ENCODE measurements around the gene SYCP2L. TPM values are rescaled to one million over a fixed set of nuclear protein-coding genes. Genes with fewer than 3 reads are reported as not detected.

Gene SYCP2L
- total and polyA plus RNA-seq, 2 of the 4 experiments (the other 2 are of a cell fraction): 0.05 TPM; not detected in 1

- in situ Hi-C loops (cut with MboI; ENCODE audit: low sequenced_read_pairs): no loop called here
- TF ChIP-seq, protein P1, sequence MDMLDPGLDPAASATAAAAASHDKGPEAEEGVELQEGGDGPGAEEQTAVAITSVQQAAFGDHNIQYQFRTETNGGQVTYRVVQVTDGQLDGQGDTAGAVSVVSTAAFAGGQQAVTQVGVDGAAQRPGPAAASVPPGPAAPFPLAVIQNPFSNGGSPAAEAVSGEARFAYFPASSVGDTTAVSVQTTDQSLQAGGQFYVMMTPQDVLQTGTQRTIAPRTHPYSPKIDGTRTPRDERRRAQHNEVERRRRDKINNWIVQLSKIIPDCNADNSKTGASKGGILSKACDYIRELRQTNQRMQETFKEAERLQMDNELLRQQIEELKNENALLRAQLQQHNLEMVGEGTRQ (IDR thresholded peaks at IDR 0.05; ENCODE audit: low read depth, low read length): no peak
- no peak for TF ChIP-seq POLR2A (IDR thresholded peaks at IDR 0.05; ENCODE audit: low read depth, low read length)
- no peak for TF ChIP-seq MAFK (IDR thresholded peaks at IDR 0.05; ENCODE audit: low read depth, low read length)
- no peak for TF ChIP-seq SMC3 (IDR thresholded peaks at IDR 0.05; ENCODE audit: low read depth, low read length)
- TF ChIP-seq NFE2L2 (IDR thresholded peaks at IDR 0.05; ENCODE audit: low read depth, low read length): no peak
- TF ChIP-seq CEBPB (IDR thresholded peaks at IDR 0.05; ENCODE audit: low read depth, low read length): no peak
- no peak for TF ChIP-seq ELK1 (IDR thresholded peaks at IDR 0.05; ENCODE audit: borderline replicate concordance, low read depth, low read length)
- TF ChIP-seq RFX5 (IDR thresholded peaks at IDR 0.05; ENCODE audit: low read depth, low read length): no peak
- no peak for TF ChIP-seq CTCF (conservative IDR thresholded peaks at IDR 0.05; ENCODE audit: low read depth, low read length)
- no peak for TF ChIP-seq RCOR1 (IDR thresholded peaks at IDR 0.05; ENCODE audit: insufficient replicate concordance, low read length)
- no peak for TF ChIP-seq FOS (IDR thresholded peaks at IDR 0.05; ENCODE audit: low read depth, low read length)
- no peak for TF ChIP-seq MAZ (IDR thresholded peaks at IDR 0.05; ENCODE audit: borderline replicate concordance, low read depth, low read length)
- Histone ChIP-seq H4K20me1 (ENCODE audit: insufficient read depth, low read length) (no peaks in the 10 kb centered on the region), H3K27ac (ENCODE audit: insufficient read depth, low read length) (no peak overlapping the region), H3K9me3 (ENCODE audit: control insufficient read depth, insufficient read depth, low read length) (no peaks in the 10 kb centered on the region), H4K5ac (ENCODE audit: low read depth, low read length) (no peak overlapping the region), H3K14ac (replicated peaks; ENCODE audit: low read depth, low read length) (no peak overlapping the region), H2AFZ (replicated peaks; ENCODE audit: low read length, poor library complexity) (no peak overlapping the region), H3K4me2 (ENCODE audit: low read depth, low read length) (no peak overlapping the region), H3K18ac (ENCODE audit: low read depth, low read length) (no peak overlapping the region), H4K8ac (ENCODE audit: low read depth in 2 of 2, low read length in 2 of 2) (no peak overlapping the region), H2BK5ac (ENCODE audit: low read depth, low read length, poor library complexity, severe bottlenecking) (no peak overlapping the region), H3K4ac (ENCODE audit: low read depth, low read length) (no peak overlapping the region), H2BK15ac (ENCODE audit: low read depth, low read length) (no peak overlapping the region), H3K9ac (ENCODE audit: low read depth, low read length) (no peak overlapping the region), H2BK120ac (ENCODE audit: low read depth, low read length) (no peak overlapping the region), H3K36me3 (ENCODE audit: control insufficient read depth, insufficient read depth, low read length) (no peaks in the 10 kb centered on the region), H2AK9ac (replicated peaks; ENCODE audit: low read depth, low read length, poor library complexity) (no peak overlapping the region), H4K91ac (ENCODE audit: insufficient read depth, low read depth, low read length) (no peak overlapping the region), H3K27me3 (ENCODE audit: control insufficient read depth, insufficient read depth, low read length) (peaks cover 2% of the 10 kb centered on the region; the same call in 1 of the 2 replicates), H2BK20ac (ENCODE audit: low read depth, low read length) (no peak overlapping the region), H2AK5ac (ENCODE audit: low read depth, low read length) (no peak overlapping the region), H3K4me1 (ENCODE audit: control insufficient read depth, insufficient read depth, low read length) (no peaks in the 10 kb centered on the region), H3K4me3 (ENCODE audit: insufficient read depth, low read depth, low read length) (no peak overlapping the region), H3K9me1 (ENCODE audit: insufficient read depth, low read length) (no peaks in the 10 kb centered on the region), H3K23ac (ENCODE audit: low read depth, low read length) (no peak overlapping the region), H3K56ac (ENCODE audit: extremely low read depth, insufficient read depth, low read length) (no peak overlapping the region), H3K79me1 (ENCODE audit: low read depth in 1 of 2, low read length in 2 of 2) (no peaks in the 10 kb centered on the region)
- dilution Hi-C loops (cut with HindIII; ENCODE audit: low sequenced_read_pairs, unreplicated experiment): no loop called here
- CTCF ChIA-PET: no interaction called here
- intact Hi-C loops (cut with micrococcal nuclease): no loop called here
- BruUV-seq (replicated peaks): no TSS peak
- POLR2A ChIA-PET (ENCODE audit: unreplicated experiment): no interaction called here
- ATAC-seq (ENCODE audit: low read depth) (no peak), DNase-seq (no peak)
- WGBS, 2 experiments (ENCODE audit: extremely low coverage in 2 of 2, insufficient read length in 1 of 2): no CpG with 5 or more reads among the region's 2 CpGs
Observed at GRCh38 chr6:10939840-10940239, 53.0 kb downstream of the SYCP2L start.

Data from IMR-90 (cell line).